Thoracic aorta (tissue), 2 donors: ENCODE results near the gene TTBK2. TPM values are rescaled to one million over a fixed set of nuclear protein-coding genes. Genes with fewer than 3 reads are reported as not detected.

Experiments used
- ATAC-seq: fragments of 150-250 bp; one replicate; pipeline ENCODE4 v1.8.0; 2017; ENCODE audit warnings: low read depth; ENCODE audit not compliant: insufficient number of reproducible peaks, low FRiP score
- DNase-seq: peaks from one replicate; pipeline ENCODE4 v3.0.0-alpha.2; 2020; ENCODE audit warnings: low spot score
- H3K27ac ChIP-seq, 2 donors: fragments of 200-600 bp; sonication (generic); 1 replicate in 1 of 2; 2 replicates in 1 of 2; pipeline ENCODE4 v1.5.1; 2016; ENCODE audit warnings: mild to moderate bottlenecking in 2 of 2, moderate library complexity in 2 of 2
- H3K27me3 ChIP-seq: fragments of 200-600 bp; sonication (generic); replicated peaks from 2 replicates; pipeline ENCODE4 v1.6.0; 2016; ENCODE audit warnings: mild to moderate bottlenecking; ENCODE audit not compliant: insufficient read depth
- H3K36me3 ChIP-seq: fragments of 200-600 bp; sonication (generic); one replicate; pipeline ENCODE4 v1.5.1; 2016
- H3K4me1 ChIP-seq, 2 donors: fragments of 200-600 bp; sonication (generic); 1 replicate in 1 of 2; 2 replicates in 1 of 2; pipeline versions ENCODE4 v1.5.1 to v1.6.0; 2016; ENCODE audit warnings: low read depth in 2 of 2, mild to moderate bottlenecking in 1 of 2; ENCODE audit not compliant: control insufficient read depth in 1 of 2
- H3K4me3 ChIP-seq: fragments of 200-600 bp; sonication (generic); 2 replicates; pipeline ENCODE4 v1.5.1; 2016; ENCODE audit warnings: mild to moderate bottlenecking
- H3K9me3 ChIP-seq: fragments of 200-600 bp; sonication (generic); 2 replicates; pipeline ENCODE4 v1.5.1; 2016
- CTCF ChIP-seq: fragments of 200-600 bp; sonication (generic); IDR thresholded peaks from one replicate; pipeline ENCODE4 v1.5.1; 2019; ENCODE audit warnings: antibody characterized with exemption
- total RNA-seq, 2 donors: library from RNA; depleted of rRNA; stranded (reverse); fragments of >200 nt; gene quantifications; one replicate each; pipeline versions ENCODE4 v1.1.0 to v1.2.3, GENCODE V29; 2016

Gene TTBK2
- total RNA-seq, 2 donors from 2014 or later = 22.3 to 52.4 TPM

- Histone ChIP-seq H3K4me1 (peaks cover 3 to 16% of the 10 kb centered on the region in 2 donors), H3K27me3 (no peaks in the 10 kb centered on the region), H3K4me3 (no peak overlapping the region), H3K36me3 (peaks cover 31% of the 10 kb centered on the region), H3K27ac (no peak overlapping the region), H3K9me3 (no peaks in the 10 kb centered on the region)
- TF ChIP-seq CTCF = no peak
- no peak for ATAC-seq
- DNase-seq = no peak
Observed at GRCh38 chr15:42691770-42692169, 228.8 kb downstream of the TTBK2 start.

GRCh38 chr15:42691308-42691707 is 229.3 kb downstream of the TTBK2 start:
- H3K9me3 ChIP-seq = no peaks in the 10 kb centered on the region
- H3K27ac ChIP-seq = no peak overlapping the region
- H3K36me3 ChIP-seq = peaks cover 32% of the 10 kb centered on the region
- H3K4me1 ChIP-seq = peaks cover 3 to 16% of the 10 kb centered on the region in 2 donors
- DNase-seq (no peak), ATAC-seq (no peak)
- no peak for TF ChIP-seq CTCF
- no peaks in the 10 kb centered on the region for H3K27me3 ChIP-seq
- H3K4me3 ChIP-seq = no peak overlapping the region

Other genes with a start within 250 kb of the TTBK2 start
- gene CDAN1, start 183.7 kb downstream of the TTBK2 start, total RNA-seq = 10 to 100 TPM; 16.2 to 19.1 TPM
- gene UBR1, start 185.3 kb upstream of the TTBK2 start, total RNA-seq = 10 to 100 TPM; 30.6 to 70.4 TPM
- gene TMEM62, start 212.8 kb upstream of the TTBK2 start, total RNA-seq = 10 to 100 TPM; 22.5 to 51.1 TPM